RPMI7951 (cell line): Measurements from ENCODE around the gene RAP1GAP. TPM values are rescaled to one million over a fixed set of nuclear protein-coding genes. Genes with fewer than 3 reads are reported as not detected.
A peak's percentile ranks its signal among the peaks of the same experiment; 100 is the strongest.

Source experiments
- DNase-seq: peaks from one replicate; pipeline ENCODE4 v3.0.0-alpha.2; 2012; ENCODE audit warnings: low read depth
- total RNA-seq: library from RNA; depleted of rRNA; stranded (reverse); fragments of >200 nt; shearing (Covaris generic); gene quantifications from 2 replicates; pipeline ENCODE4 v1.2.3, GENCODE V29; 2014

Gene RAP1GAP
- total RNA-seq, 1 experiment from 2014 or later = 0.96 TPM

- no peak for DNase-seq
Measured at GRCh38 chr1:21625390-21626190, 43.6 kb downstream of the RAP1GAP start.

- DNase-seq = peak; percentile 90
Measured at GRCh38 chr1:21624571-21625389, 44.4 kb downstream of the RAP1GAP start.

- peak; percentile 57 for DNase-seq
Measured at GRCh38 chr1:21623410-21623961, 45.7 kb downstream of the RAP1GAP start.

GRCh38 chr1:21622466-21623315 is 46.5 kb downstream of the RAP1GAP start:
- no peak for DNase-seq

- no peak for DNase-seq
Measured at GRCh38 chr1:21621761-21622436, 47.3 kb downstream of the RAP1GAP start.

- DNase-seq = no peak
Measured at GRCh38 chr1:21621051-21621450, 48.1 kb downstream of the RAP1GAP start.

GRCh38 chr1:21620496-21620895 is 48.7 kb downstream of the RAP1GAP start:
- DNase-seq = no peak

GRCh38 chr1:21620011-21620410 is 49.1 kb downstream of the RAP1GAP start:
- no peak for DNase-seq

- no peak for DNase-seq
Measured at GRCh38 chr1:21619375-21619947, 49.7 kb downstream of the RAP1GAP start.

- DNase-seq = no peak
Measured at GRCh38 chr1:21618561-21619374, 50.4 kb downstream of the RAP1GAP start.

- DNase-seq = no peak
Measured at GRCh38 chr1:21618059-21618458, 51.1 kb downstream of the RAP1GAP start.

- DNase-seq = no peak
Measured at GRCh38 chr1:21617126-21617738, 51.9 kb downstream of the RAP1GAP start.

- DNase-seq = no peak
Measured at GRCh38 chr1:21616372-21616771, 52.8 kb downstream of the RAP1GAP start.

- DNase-seq = no peak
Measured at GRCh38 chr1:21614419-21615115, 54.6 kb downstream of the RAP1GAP start.

- DNase-seq = no peak
Measured at GRCh38 chr1:21613072-21613867, 55.9 kb downstream of the RAP1GAP start.

- no peak for DNase-seq
Measured at GRCh38 chr1:21612057-21612456, 57.1 kb downstream of the RAP1GAP start.

GRCh38 chr1:21610989-21611785 is 58.0 kb downstream of the RAP1GAP start:
- no peak for DNase-seq
